ENCODE measurements around the gene UBAC2.

The UBAC2 gene

DNA sequence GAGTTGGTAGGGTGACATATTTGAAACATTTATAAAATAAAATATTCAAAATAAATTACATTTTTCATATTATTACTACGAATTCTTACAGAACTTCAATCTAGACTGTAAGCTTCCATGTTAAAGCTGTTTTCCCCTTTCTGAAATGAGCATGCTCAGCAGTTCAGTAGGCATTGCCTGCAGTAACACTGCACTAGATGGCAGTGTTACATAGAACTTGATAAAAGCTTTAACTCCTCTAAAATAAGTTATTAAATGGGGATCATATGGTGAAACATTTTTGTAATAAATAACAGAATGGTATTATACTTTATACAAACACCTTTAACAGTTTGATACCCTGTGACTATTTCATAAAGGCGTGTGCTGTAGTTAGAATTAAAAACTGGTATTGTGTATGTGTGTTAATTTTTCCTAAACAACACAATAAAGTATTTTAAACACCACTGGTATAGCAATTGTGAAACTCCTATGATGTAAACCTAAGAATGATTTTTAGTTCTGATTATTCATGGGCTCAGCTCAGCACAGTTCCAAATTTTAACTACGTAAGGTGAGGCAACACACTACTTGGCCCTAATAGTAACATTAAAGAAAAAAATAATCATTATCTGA, 69.1 kb downstream of the UBAC2 start:
- DNase-seq (no peak), ATAC-seq (ENCODE audit: insufficient read depth, low read depth) (peak; percentile 72)
- no peak overlapping the region for H3K27ac ChIP-seq (ENCODE audit: low read length)
- H3K9ac ChIP-seq (ENCODE audit: low read depth, low read length), result no peak overlapping the region
- peaks cover 30% of the 10 kb centered on the region for H3K79me2 ChIP-seq (ENCODE audit: insufficient read depth, low read length)
- peaks cover 25% of the 10 kb centered on the region for H3K36me3 ChIP-seq (ENCODE audit: insufficient read depth, low read length)
- H3K4me3 ChIP-seq (ENCODE audit: low read depth in 1 of 2, low read length in 2 of 2), result no peak overlapping the region
- peaks cover 16% of the 10 kb centered on the region for H4K20me1 ChIP-seq (ENCODE audit: insufficient read depth, low read length)
- peaks cover 9% of the 10 kb centered on the region for H3K4me1 ChIP-seq (ENCODE audit: insufficient read depth, low read length)
- TF ChIP-seq, protein P1, sequence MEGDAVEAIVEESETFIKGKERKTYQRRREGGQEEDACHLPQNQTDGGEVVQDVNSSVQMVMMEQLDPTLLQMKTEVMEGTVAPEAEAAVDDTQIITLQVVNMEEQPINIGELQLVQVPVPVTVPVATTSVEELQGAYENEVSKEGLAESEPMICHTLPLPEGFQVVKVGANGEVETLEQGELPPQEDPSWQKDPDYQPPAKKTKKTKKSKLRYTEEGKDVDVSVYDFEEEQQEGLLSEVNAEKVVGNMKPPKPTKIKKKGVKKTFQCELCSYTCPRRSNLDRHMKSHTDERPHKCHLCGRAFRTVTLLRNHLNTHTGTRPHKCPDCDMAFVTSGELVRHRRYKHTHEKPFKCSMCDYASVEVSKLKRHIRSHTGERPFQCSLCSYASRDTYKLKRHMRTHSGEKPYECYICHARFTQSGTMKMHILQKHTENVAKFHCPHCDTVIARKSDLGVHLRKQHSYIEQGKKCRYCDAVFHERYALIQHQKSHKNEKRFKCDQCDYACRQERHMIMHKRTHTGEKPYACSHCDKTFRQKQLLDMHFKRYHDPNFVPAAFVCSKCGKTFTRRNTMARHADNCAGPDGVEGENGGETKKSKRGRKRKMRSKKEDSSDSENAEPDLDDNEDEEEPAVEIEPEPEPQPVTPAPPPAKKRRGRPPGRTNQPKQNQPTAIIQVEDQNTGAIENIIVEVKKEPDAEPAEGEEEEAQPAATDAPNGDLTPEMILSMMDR (IDR thresholded peaks at IDR 0.05; ENCODE audit: borderline replicate concordance, extremely low read depth, low read length, poor library complexity, severe bottlenecking), result peak; percentile 76
- TF ChIP-seq EZH2 (IDR thresholded peaks at IDR 0.05; ENCODE audit: borderline replicate concordance, low read depth, low read length, severe bottlenecking), result no peak
- no peak overlapping the region for H3K4me2 ChIP-seq (ENCODE audit: insufficient read depth, low read length)
- no peaks in the 10 kb centered on the region for H3K27me3 ChIP-seq (ENCODE audit: insufficient read depth, low read length, poor library complexity)
- peaks cover 4% of the 10 kb centered on the region for H3K9me3 ChIP-seq (ENCODE audit: insufficient read depth, low read length, severe bottlenecking)
- no peak overlapping the region for H2AFZ ChIP-seq (ENCODE audit: low read depth, low read length)

DNA sequence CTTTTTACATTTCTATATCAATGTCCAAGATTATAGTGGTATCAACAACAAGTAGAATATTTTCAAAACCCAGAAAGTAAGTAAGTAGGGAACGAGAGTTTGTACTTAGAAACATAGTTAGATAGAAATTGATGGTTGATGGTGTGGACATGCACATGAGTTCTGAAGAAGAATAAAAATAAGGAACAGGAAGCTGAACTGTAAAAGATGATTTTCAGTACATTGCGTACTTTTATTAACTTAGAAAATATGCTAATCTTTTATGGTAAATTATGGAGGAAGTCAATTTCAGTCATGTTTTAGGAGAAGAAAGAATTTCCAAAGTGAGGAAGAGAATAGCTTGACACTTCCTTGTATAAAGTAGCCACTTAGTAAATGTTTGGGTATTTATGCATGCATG, 69.9 kb downstream of the UBAC2 start:
- Histone ChIP-seq H3K27me3 (ENCODE audit: insufficient read depth, low read length, poor library complexity) (no peaks in the 10 kb centered on the region), H3K79me2 (ENCODE audit: insufficient read depth, low read length) (peaks cover 29% of the 10 kb centered on the region), H3K4me3 (ENCODE audit: low read depth in 1 of 2, low read length in 2 of 2) (no peak overlapping the region), H3K4me2 (ENCODE audit: insufficient read depth, low read length) (no peak overlapping the region), H3K27ac (ENCODE audit: low read length) (no peak overlapping the region), H4K20me1 (ENCODE audit: insufficient read depth, low read length) (peaks cover 22% of the 10 kb centered on the region), H3K4me1 (ENCODE audit: insufficient read depth, low read length) (peaks cover 17% of the 10 kb centered on the region), H3K9ac (ENCODE audit: low read depth, low read length) (no peak overlapping the region), H3K9me3 (ENCODE audit: insufficient read depth, low read length, severe bottlenecking) (peaks cover 4% of the 10 kb centered on the region), H3K36me3 (ENCODE audit: insufficient read depth, low read length) (peaks cover 25% of the 10 kb centered on the region), H2AFZ (ENCODE audit: low read depth, low read length) (no peak overlapping the region)
- TF ChIP-seq EZH2 (IDR thresholded peaks at IDR 0.05; ENCODE audit: borderline replicate concordance, low read depth, low read length, severe bottlenecking), result no peak
- TF ChIP-seq, protein P1 (IDR thresholded peaks at IDR 0.05; ENCODE audit: borderline replicate concordance, extremely low read depth, low read length, poor library complexity, severe bottlenecking), result no peak
- no peak for DNase-seq
- no peak for ATAC-seq (ENCODE audit: insufficient read depth, low read depth)

DNA sequence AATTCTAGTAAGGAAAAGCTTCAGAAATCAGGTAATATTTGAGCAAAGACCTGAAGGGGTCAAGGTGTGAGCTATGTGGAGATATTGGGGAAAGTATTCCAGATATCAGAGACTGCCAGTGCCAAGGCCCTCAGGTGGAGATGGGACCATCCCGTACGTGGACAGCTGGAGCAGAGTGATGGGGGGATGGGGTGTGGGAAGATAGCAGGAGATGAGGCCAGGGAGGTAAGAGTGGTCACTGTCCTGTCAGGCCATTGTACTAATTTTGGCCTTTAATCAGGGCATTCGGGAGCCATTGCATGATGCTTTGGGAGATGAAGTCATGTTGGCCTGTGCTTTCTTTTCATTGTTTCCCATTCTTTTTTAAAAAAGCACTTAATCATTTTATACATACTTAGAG, 70.6 kb downstream of the UBAC2 start:
- Histone ChIP-seq H2AFZ (ENCODE audit: low read depth, low read length) (no peak overlapping the region), H3K9ac (ENCODE audit: low read depth, low read length) (no peak overlapping the region), H3K36me3 (ENCODE audit: insufficient read depth, low read length) (peaks cover 33% of the 10 kb centered on the region), H4K20me1 (ENCODE audit: insufficient read depth, low read length) (peaks cover 29% of the 10 kb centered on the region), H3K4me1 (ENCODE audit: insufficient read depth, low read length) (peaks cover 23% of the 10 kb centered on the region), H3K4me2 (ENCODE audit: insufficient read depth, low read length) (no peak overlapping the region), H3K27me3 (ENCODE audit: insufficient read depth, low read length, poor library complexity) (no peaks in the 10 kb centered on the region), H3K9me3 (ENCODE audit: insufficient read depth, low read length, severe bottlenecking) (peaks cover 4% of the 10 kb centered on the region), H3K27ac (ENCODE audit: low read length) (no peak overlapping the region), H3K4me3 (ENCODE audit: low read depth in 1 of 2, low read length in 2 of 2) (no peak overlapping the region), H3K79me2 (ENCODE audit: insufficient read depth, low read length) (peaks cover 33% of the 10 kb centered on the region)
- TF ChIP-seq, protein P1 (IDR thresholded peaks at IDR 0.05; ENCODE audit: borderline replicate concordance, extremely low read depth, low read length, poor library complexity, severe bottlenecking), result no peak
- TF ChIP-seq EZH2 (IDR thresholded peaks at IDR 0.05; ENCODE audit: borderline replicate concordance, low read depth, low read length, severe bottlenecking), result no peak
- no peak for ATAC-seq (ENCODE audit: insufficient read depth, low read depth)
- DNase-seq, result no peak

All from DND-41 (cell line).